Measurements from ENCODE around the gene ZNF576.

Gene ZNF576

GRCh38 chr19:43638214-43638994 lies 42.0 kb downstream of the ZNF576 start:
- no peak for DNase-seq (ENCODE audit: low spot score)
- ChIA-PET CTCF (no interaction called here), POLR2A (ENCODE audit: low non-redundant PET) (no interaction called here)
- no peak for TF ChIP-seq CTCF (conservative IDR thresholded peaks at IDR 0.05; ENCODE audit: low read depth)
- H3K27ac ChIP-seq: no peak overlapping the region

GRCh38 chr19:43638995-43639518 lies 42.7 kb downstream of the ZNF576 start:
- no peak for DNase-seq (ENCODE audit: low spot score)
- H3K27ac ChIP-seq: no peak overlapping the region
- ChIA-PET POLR2A (ENCODE audit: low non-redundant PET) (no interaction called here), CTCF (no interaction called here)
- no peak for TF ChIP-seq CTCF (conservative IDR thresholded peaks at IDR 0.05; ENCODE audit: low read depth)

- no peak for TF ChIP-seq CTCF (conservative IDR thresholded peaks at IDR 0.05; ENCODE audit: low read depth)
- peak within 1 kb of the TSS; percentile 53 for H3K27ac ChIP-seq
- ChIA-PET CTCF (no interaction called here), POLR2A (ENCODE audit: low non-redundant PET) (no interaction called here)
- DNase-seq (ENCODE audit: low spot score): peak; percentile 43
Observed at GRCh38 chr19:43639519-43640423, 43.4 kb downstream of the ZNF576 start, which contains the start of gene CADM4. CADM4 (minus strand) TSS chr19:43639850; CDS start chr19:43639790, 60 bp downstream.

GRCh38 chr19:43640424-43640757 lies 44.0 kb downstream of the ZNF576 start:
- no peak for TF ChIP-seq CTCF (conservative IDR thresholded peaks at IDR 0.05; ENCODE audit: low read depth)
- POLR2A ChIA-PET (ENCODE audit: low non-redundant PET): no interaction called here
- DNase-seq (ENCODE audit: low spot score): no peak
- H3K27ac ChIP-seq: peak overlapping the region; percentile 53
- CTCF ChIA-PET: no interaction called here

- no peak for TF ChIP-seq CTCF (conservative IDR thresholded peaks at IDR 0.05; ENCODE audit: low read depth)
- ChIA-PET CTCF (interaction anchor here (0.9 kb wide), 1 partner anchor 80 kb away, joined by 3 read pairs; no protein-coding TSS in a partner anchor), POLR2A (ENCODE audit: low non-redundant PET) (interaction anchor here (0.6 kb wide), 1 partner anchor 37 kb away, joined by 7 read pairs; no protein-coding TSS in a partner anchor)
- H3K27ac ChIP-seq: no peak overlapping the region
- no peak for DNase-seq (ENCODE audit: low spot score)
Observed at GRCh38 chr19:43641333-43641732, 44.9 kb downstream of the ZNF576 start.

GRCh38 chr19:43642531-43642930 lies 46.1 kb downstream of the ZNF576 start:
- POLR2A ChIA-PET (ENCODE audit: low non-redundant PET): no interaction called here

More at GRCh38 chr19:43642531-43642930, 46.1 kb downstream of the ZNF576 start:
- CTCF ChIA-PET: no interaction called here
- DNase-seq (ENCODE audit: low spot score): no peak
- no peak for TF ChIP-seq CTCF (conservative IDR thresholded peaks at IDR 0.05; ENCODE audit: low read depth)
- no peak overlapping the region for H3K27ac ChIP-seq
